Measurements from ENCODE around the gene PPP3CA. TPM values are rescaled to one million over a fixed set of nuclear protein-coding genes. Genes with fewer than 3 reads are reported as not detected.

The PPP3CA gene
- total RNA-seq, 1 experiment from 2014 or later, result 129 TPM

- no TSS peak for BruUV-seq (replicated peaks)
- no peaks in the 10 kb centered on the region for H3K27me3 ChIP-seq (replicated peaks; ENCODE audit: insufficient read depth, low read depth, low read length, poor library complexity)
- CTCF ChIA-PET, result no interaction called here
- no peaks in the 10 kb centered on the region for H3K36me3 ChIP-seq (ENCODE audit: insufficient read depth, low read length, poor library complexity, severe bottlenecking)
- H3K27ac ChIP-seq (ENCODE audit: low read depth, low read length, poor library complexity, severe bottlenecking), result peak overlapping the region; percentile 71
- no peak overlapping the region for H3K4me3 ChIP-seq (ENCODE audit: low read depth, low read length, poor library complexity, severe bottlenecking)
- POLR2A ChIA-PET (ENCODE audit: low non-redundant PET), result no interaction called here
- no peak for DNase-seq (ENCODE audit: low spot score)
- H3K9me3 ChIP-seq (ENCODE audit: low read depth, low read length, poor library complexity, severe bottlenecking), result no peaks in the 10 kb centered on the region
- peaks cover 65% of the 10 kb centered on the region for H3K4me1 ChIP-seq (ENCODE audit: insufficient read depth, low read length, poor library complexity, severe bottlenecking)
- TF ChIP-seq, protein P1, sequence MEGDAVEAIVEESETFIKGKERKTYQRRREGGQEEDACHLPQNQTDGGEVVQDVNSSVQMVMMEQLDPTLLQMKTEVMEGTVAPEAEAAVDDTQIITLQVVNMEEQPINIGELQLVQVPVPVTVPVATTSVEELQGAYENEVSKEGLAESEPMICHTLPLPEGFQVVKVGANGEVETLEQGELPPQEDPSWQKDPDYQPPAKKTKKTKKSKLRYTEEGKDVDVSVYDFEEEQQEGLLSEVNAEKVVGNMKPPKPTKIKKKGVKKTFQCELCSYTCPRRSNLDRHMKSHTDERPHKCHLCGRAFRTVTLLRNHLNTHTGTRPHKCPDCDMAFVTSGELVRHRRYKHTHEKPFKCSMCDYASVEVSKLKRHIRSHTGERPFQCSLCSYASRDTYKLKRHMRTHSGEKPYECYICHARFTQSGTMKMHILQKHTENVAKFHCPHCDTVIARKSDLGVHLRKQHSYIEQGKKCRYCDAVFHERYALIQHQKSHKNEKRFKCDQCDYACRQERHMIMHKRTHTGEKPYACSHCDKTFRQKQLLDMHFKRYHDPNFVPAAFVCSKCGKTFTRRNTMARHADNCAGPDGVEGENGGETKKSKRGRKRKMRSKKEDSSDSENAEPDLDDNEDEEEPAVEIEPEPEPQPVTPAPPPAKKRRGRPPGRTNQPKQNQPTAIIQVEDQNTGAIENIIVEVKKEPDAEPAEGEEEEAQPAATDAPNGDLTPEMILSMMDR (conservative IDR thresholded peaks at IDR 0.05; ENCODE audit: low read depth, low read length), result no peak
- no peak for TF ChIP-seq EZH2 (IDR thresholded peaks at IDR 0.05; ENCODE audit: borderline replicate concordance, low read depth, low read length, poor library complexity, severe bottlenecking)
- intact Hi-C loops (cut with micrococcal nuclease; ENCODE audit: unreplicated experiment), result no loop called here
These were observed 189.8 kb downstream of the PPP3CA start for GRCh38 chr4:101157415-101158133.

GRCh38 chr4:101156619-101157310, 190.6 kb downstream of the PPP3CA start:
- no peak for TF ChIP-seq EZH2 (IDR thresholded peaks at IDR 0.05; ENCODE audit: borderline replicate concordance, low read depth, low read length, poor library complexity, severe bottlenecking)
- TF ChIP-seq, protein P1 (conservative IDR thresholded peaks at IDR 0.05; ENCODE audit: low read depth, low read length), result no peak
- BruUV-seq (replicated peaks), result no TSS peak
- intact Hi-C loops (cut with micrococcal nuclease; ENCODE audit: unreplicated experiment), result no loop called here
- Histone ChIP-seq H3K9me3 (ENCODE audit: low read depth, low read length, poor library complexity, severe bottlenecking) (no peaks in the 10 kb centered on the region), H3K36me3 (ENCODE audit: insufficient read depth, low read length, poor library complexity, severe bottlenecking) (no peaks in the 10 kb centered on the region), H3K4me1 (ENCODE audit: insufficient read depth, low read length, poor library complexity, severe bottlenecking) (peaks cover 65% of the 10 kb centered on the region), H3K27ac (ENCODE audit: low read depth, low read length, poor library complexity, severe bottlenecking) (peak overlapping the region; percentile 71), H3K27me3 (replicated peaks; ENCODE audit: insufficient read depth, low read depth, low read length, poor library complexity) (no peaks in the 10 kb centered on the region), H3K4me3 (ENCODE audit: low read depth, low read length, poor library complexity, severe bottlenecking) (no peak overlapping the region)
- DNase-seq (ENCODE audit: low spot score), result no peak
- ChIA-PET CTCF (interaction anchor here (0.6 kb wide), 1 partner anchor 33 kb away, joined by 5 read pairs; no protein-coding TSS in a partner anchor), POLR2A (ENCODE audit: low non-redundant PET) (no interaction called here)

- intact Hi-C loops (cut with micrococcal nuclease; ENCODE audit: unreplicated experiment), result no loop called here
- no peak for TF ChIP-seq EZH2 (IDR thresholded peaks at IDR 0.05; ENCODE audit: borderline replicate concordance, low read depth, low read length, poor library complexity, severe bottlenecking)
- TF ChIP-seq, protein P1 (conservative IDR thresholded peaks at IDR 0.05; ENCODE audit: low read depth, low read length), result no peak
- H3K27ac ChIP-seq (ENCODE audit: low read depth, low read length, poor library complexity, severe bottlenecking), result no peak overlapping the region
These were observed 191.4 kb downstream of the PPP3CA start for GRCh38 chr4:101155945-101156344.

More at GRCh38 chr4:101155945-101156344, 191.4 kb downstream of the PPP3CA start:
- POLR2A ChIA-PET (ENCODE audit: low non-redundant PET), result no interaction called here
- Histone ChIP-seq H3K27me3 (replicated peaks; ENCODE audit: insufficient read depth, low read depth, low read length, poor library complexity) (no peaks in the 10 kb centered on the region), H3K36me3 (ENCODE audit: insufficient read depth, low read length, poor library complexity, severe bottlenecking) (no peaks in the 10 kb centered on the region), H3K4me3 (ENCODE audit: low read depth, low read length, poor library complexity, severe bottlenecking) (no peak overlapping the region), H3K4me1 (ENCODE audit: insufficient read depth, low read length, poor library complexity, severe bottlenecking) (peaks cover 57% of the 10 kb centered on the region), H3K9me3 (ENCODE audit: low read depth, low read length, poor library complexity, severe bottlenecking) (no peaks in the 10 kb centered on the region)
- DNase-seq (ENCODE audit: low spot score), result no peak
- no TSS peak for BruUV-seq (replicated peaks)
- CTCF ChIA-PET, result interaction anchor here (0.6 kb wide), 2 partner anchors 34 to 760 kb away, joined by 5 to 17 read pairs; no protein-coding TSS in a partner anchor

Measured in A673 (cell line).